ENCODE data around the gene OIP5. TPM values are rescaled to one million over a fixed set of nuclear protein-coding genes. Genes with fewer than 3 reads are reported as not detected.
A peak's percentile ranks its signal among the peaks of the same experiment; 100 is the strongest.
"Not testable (repeated sequence)": the region's sequence is repeated elsewhere in the genome, so short reads cannot be mapped to it uniquely, and the experiment has no call there.

OIP5 gene
- total and polyA plus RNA-seq, 2 of the 13 experiments (the other 11 are each of a cell fraction or from before 2014, with no cell fraction given) = 10.7 to 38.0 TPM

- CTCF ChIA-PET (ENCODE audit: low intra/inter-chr PET ratio, low total read pairs); H3K27me3 ChIP-seq (ENCODE audit: control insufficient read depth in 1 of 2, insufficient read depth in 2 of 2, low read length in 2 of 2); ATAC-seq; DNase-seq (ENCODE audit: low spot score); FAIRE-seq; H2AFZ ChIP-seq (ENCODE audit: low read length); H3K9me3 ChIP-seq (ENCODE audit: low read length); H4K20me1 ChIP-seq (ENCODE audit: insufficient read depth, low read length): not testable (repeated sequence)
- H3K9ac ChIP-seq (ENCODE audit: insufficient read depth, low read depth, low read length) = peak overlapping the region; percentile 98
- BruUV-seq (replicated peaks) = TSS peak; percentile 74
- peaks cover 39% of the 10 kb centered on the region for H3K79me2 ChIP-seq (ENCODE audit: insufficient read depth, low read length)
- H3K4me3 ChIP-seq (replicated peaks in 1 of 3; ENCODE audit: insufficient read depth in 1 of 3, low read depth in 2 of 3, low read length in 3 of 3) = peak overlapping the region in 2 of 3 experiments; percentile 82 to 91; a peak in 4 of 6 replicates
- TF ChIP-seq RARG (CRISPR knock-in tag; IDR thresholded peaks at IDR 0.05; ENCODE audit: low read depth) (peak; percentile 23; the same call in 1 of the 2 replicates), ZNF230 (CRISPR knock-in tag; IDR thresholded peaks at IDR 0.05) (0 out of 2 replicates have a peak, but pooled peaks have one; percentile 4), E2F5 (CRISPR knock-in tag; conservative IDR thresholded peaks at IDR 0.05) (0 out of 2 replicates have a peak, but pooled peaks have one; percentile 3), ZNF160 (CRISPR knock-in tag; IDR thresholded peaks at IDR 0.05) (0 out of 2 replicates have a peak, but pooled peaks have one; percentile 4), ZNF441 (CRISPR knock-in tag; IDR thresholded peaks at IDR 0.05; ENCODE audit: borderline replicate concordance) (peak; percentile 3; the same call in 1 of the 2 replicates), HMGXB4 (CRISPR knock-in tag; IDR thresholded peaks at IDR 0.05; ENCODE audit: borderline replicate concordance in 1 of 2, low read depth in 1 of 2) (0 out of 4 replicates have a peak, but pooled peaks of 1 of the 2 experiments have one; percentile 10), ZBTB38 (CRISPR knock-in tag; IDR thresholded peaks at IDR 0.05) (0 out of 2 replicates have a peak, but pooled peaks have one; percentile 70)
- in situ Hi-C loops (cut with HindIII; ENCODE audit: extremely low pct_ligation_motif_present, low pct_unique_long_range_greater_than_20kb) = loop anchor here (5.0 kb wide), 1 partner anchor 49 kb away; the partner anchor contains the start of genes NUSAP1 and OIP5
- peak overlapping the region; percentile 72 for H3K4me2 ChIP-seq (ENCODE audit: low read depth, low read length)
- 71% methylated on average over 19 of the region's 19 CpGs for WGBS (ENCODE audit: low lambda C conversion rate)
- H3K27ac ChIP-seq (ENCODE audit: extremely low read length, insufficient read depth, low read length) = peak overlapping the region; percentile 86
- peaks cover 74% of the 10 kb centered on the region for H3K4me1 ChIP-seq (ENCODE audit: insufficient read depth, low read length)
- POLR2A ChIA-PET = interaction anchor here (0.7 to 1.8 kb wide), 8 partner anchors 23 to 167 kb away, joined by 3 to 11 read pairs (median 6); partner anchors contain the start of genes CHP1, EXD1, INO80 and NUSAP1
- peaks cover 0 to 26% of the 10 kb centered on the region in 2 experiments; a peak in 3 of 5 replicates for H3K36me3 ChIP-seq (replicated peaks in 1 of 2; ENCODE audit: control insufficient read depth in 1 of 2, insufficient read depth in 2 of 2, low read length in 2 of 2)
- intact Hi-C loops (cut with micrococcal nuclease; ENCODE audit: unreplicated experiment) = loop anchor here (5.0 kb wide), 2 partner anchors 51 to 209 kb away; partner anchors contain the start of genes CHP1, EXD1 and ITPKA
Measured at GRCh38 chr15:41282980-41283652, 49.3 kb downstream of the OIP5 start.

GRCh38 chr15:41282436-41282835 is 50.0 kb downstream of the OIP5 start:
- H3K9ac ChIP-seq (ENCODE audit: insufficient read depth, low read depth, low read length); H3K27ac ChIP-seq (ENCODE audit: extremely low read length, insufficient read depth, low read length); H3K9me3 ChIP-seq (ENCODE audit: low read length); H3K27me3 ChIP-seq (ENCODE audit: control insufficient read depth in 1 of 2, insufficient read depth in 2 of 2, low read length in 2 of 2); H3K4me2 ChIP-seq (ENCODE audit: low read depth, low read length); ATAC-seq; H3K4me3 ChIP-seq (replicated peaks in 1 of 3; ENCODE audit: insufficient read depth in 1 of 3, low read depth in 2 of 3, low read length in 3 of 3); H4K20me1 ChIP-seq (ENCODE audit: insufficient read depth, low read length); CTCF ChIA-PET (ENCODE audit: low intra/inter-chr PET ratio, low total read pairs); DNase-seq (ENCODE audit: low spot score); BruUV-seq (replicated peaks); H2AFZ ChIP-seq (ENCODE audit: low read length); FAIRE-seq: not testable (repeated sequence)
- Histone ChIP-seq H3K4me1 (ENCODE audit: insufficient read depth, low read length) (peaks cover 67% of the 10 kb centered on the region), H3K79me2 (ENCODE audit: insufficient read depth, low read length) (peaks cover 36% of the 10 kb centered on the region), H3K36me3 (replicated peaks in 1 of 2; ENCODE audit: control insufficient read depth in 1 of 2, insufficient read depth in 2 of 2, low read length in 2 of 2) (peaks cover 0 to 21% of the 10 kb centered on the region in 2 experiments; a peak in 3 of 5 replicates)
- POLR2A ChIA-PET = interaction anchor here (1.5 to 1.8 kb wide), 3 partner anchors 23 to 51 kb away, joined by 4 to 11 read pairs (median 10); partner anchors contain the start of gene CHP1
- intact Hi-C loops (cut with micrococcal nuclease; ENCODE audit: unreplicated experiment) = loop anchor here (5.0 kb wide), 2 partner anchors 50 to 210 kb away; partner anchors contain the start of genes CHP1, EXD1 and ITPKA
- WGBS (ENCODE audit: low lambda C conversion rate) = 98% methylated on average over 8 of the region's 10 CpGs
- in situ Hi-C loops (cut with HindIII; ENCODE audit: extremely low pct_ligation_motif_present, low pct_unique_long_range_greater_than_20kb) = loop anchor here (5.0 kb wide), 1 partner anchor 50 kb away; the partner anchor contains the start of genes NUSAP1 and OIP5
